Activated CD4-positive, alpha-beta T cell treated with anti-CD3 and anti-CD28 coated beads for 36 hours (primary cell): ENCODE results near the gene ABCC5. TPM values are rescaled to one million over a fixed set of nuclear protein-coding genes. Genes with fewer than 3 reads are reported as not detected.

ENCODE experiments used
- ATAC-seq: fragments of 200-7000 bp; cut with Tn5 transposase; one replicate; pipeline ENCODE4 v1.10.0; 2021; ENCODE audit warnings: mild to moderate bottlenecking, moderate library complexity
- CTCF ChIA-PET: fragments of 350-600 bp; sonication (Branson Sonifier 250); formaldehyde crosslinking; loops from one replicate; lab custom pipeline; 2021; ENCODE audit warnings: antibody characterized with exemption; lab: Charles Lee
- POLR2A ChIA-PET: fragments of 350-600 bp; sonication (Branson Sonifier 250); formaldehyde crosslinking; loops from one replicate; lab custom pipeline; 2021; ENCODE audit warnings: antibody characterized with exemption, inconsistent platforms; lab: Charles Lee
- DNase-seq: peaks from one replicate; pipeline ENCODE4 v3.0.0-alpha.2; 2020
- H3K27ac Mint-ChIP-seq: one replicate; pipeline ENCODE4 v1.8.0; 2021; ENCODE audit warnings: mixed read lengths
- H3K27me3 Mint-ChIP-seq: one replicate; pipeline ENCODE4 v1.8.0; 2021; ENCODE audit warnings: mixed read lengths
- H3K36me3 Mint-ChIP-seq: one replicate; pipeline ENCODE4 v1.8.0; 2021; ENCODE audit warnings: low read depth, mixed read lengths
- H3K4me1 Mint-ChIP-seq: one replicate; pipeline ENCODE4 v1.8.0; 2021; ENCODE audit warnings: mixed read lengths
- H3K4me3 Mint-ChIP-seq: one replicate; pipeline ENCODE4 v1.8.0; 2021; ENCODE audit warnings: mild to moderate bottlenecking, moderate library complexity, mixed read lengths
- H3K9me3 Mint-ChIP-seq: one replicate; pipeline ENCODE4 v1.8.0; 2021; ENCODE audit warnings: low read depth, mixed read lengths
- intact Hi-C, 2 experiments: fragments of 100-400 bp; cut with DNase I in 1 of 2; cut with micrococcal nuclease in 1 of 2; formaldehyde crosslinking; loops; one replicate each; pipeline versions ENCODE4 v1.14.2 to v1.15.1; 2022 to 2024; cut with DNase I, micrococcal nuclease
- total RNA-seq, 2 experiments: library from RNA; stranded (reverse); gene quantifications; one replicate each; pipeline ENCODE4 v1.2.3, GENCODE V29; 2021

ABCC5 gene
- total RNA-seq, 2 experiments from 2014 or later: 12.5 to 15.8 TPM

DNA sequence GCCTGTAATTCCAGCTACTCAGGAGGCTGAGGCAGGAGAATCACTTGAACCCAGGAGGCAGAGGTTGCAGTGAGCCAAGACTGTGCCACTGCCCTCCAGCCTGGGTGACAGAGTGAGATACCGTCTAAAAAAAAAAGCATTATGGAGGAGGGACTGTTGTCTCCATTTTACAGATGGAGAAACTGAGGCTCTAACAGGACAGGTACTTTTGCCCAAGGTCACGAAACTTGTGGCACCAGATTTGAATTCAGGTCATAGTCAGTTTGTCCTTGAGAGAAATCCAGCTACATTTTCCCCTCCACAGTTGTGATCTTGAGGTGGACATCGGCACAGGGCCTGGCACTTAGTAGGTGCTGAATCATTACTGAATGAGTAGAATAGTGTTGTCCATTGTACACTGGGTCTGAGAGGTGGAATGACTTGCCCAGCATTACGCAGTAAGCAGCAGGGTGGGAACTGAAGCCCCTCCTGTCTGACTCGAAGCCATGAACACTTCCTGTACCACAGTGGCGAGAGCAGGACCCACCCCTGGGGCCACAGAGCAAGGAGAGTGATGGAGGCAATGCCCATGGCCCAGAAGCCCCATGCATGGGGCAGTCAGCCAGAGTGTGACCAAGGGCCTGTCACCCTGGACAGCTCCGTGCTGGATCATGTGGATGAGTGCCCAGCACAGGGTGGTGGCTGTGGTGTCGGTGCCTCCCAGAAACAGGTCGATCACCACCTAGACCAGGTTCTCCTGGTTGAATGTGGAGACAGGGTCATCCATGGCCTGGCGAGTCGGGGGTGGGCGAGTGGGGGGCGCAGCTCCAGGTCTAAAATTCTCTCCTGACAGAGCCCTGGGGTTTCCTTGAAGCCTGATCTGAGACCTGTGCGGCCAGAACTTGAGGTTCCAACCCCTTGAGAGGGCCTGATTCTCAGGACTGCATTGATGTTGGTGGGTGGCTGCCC is 112.6 kb downstream of the ABCC5 start:
- Mint-ChIP-seq H3K4me3 (no peak overlapping the region), H3K36me3 (no peaks in the 10 kb centered on the region), H3K9me3 (peaks cover 2% of the 10 kb centered on the region), H3K27me3 (peaks cover 5% of the 10 kb centered on the region), H3K4me1 (no peaks in the 10 kb centered on the region), H3K27ac (no peak overlapping the region)
- no peak for DNase-seq
- intact Hi-C loops: loop anchor here in 1 of 2 experiments (2.0 kb wide), 1 partner anchor 112 kb away; the partner anchor contains the start of gene ABCC5
- no peak for ATAC-seq
- ChIA-PET CTCF (interaction anchor here (0.7 to 2.1 kb wide), 7 partner anchors 9 to 389 kb away, joined by 3 to 6 read pairs (median 3); no protein-coding TSS in a partner anchor), POLR2A (no interaction called here)

DNA sequence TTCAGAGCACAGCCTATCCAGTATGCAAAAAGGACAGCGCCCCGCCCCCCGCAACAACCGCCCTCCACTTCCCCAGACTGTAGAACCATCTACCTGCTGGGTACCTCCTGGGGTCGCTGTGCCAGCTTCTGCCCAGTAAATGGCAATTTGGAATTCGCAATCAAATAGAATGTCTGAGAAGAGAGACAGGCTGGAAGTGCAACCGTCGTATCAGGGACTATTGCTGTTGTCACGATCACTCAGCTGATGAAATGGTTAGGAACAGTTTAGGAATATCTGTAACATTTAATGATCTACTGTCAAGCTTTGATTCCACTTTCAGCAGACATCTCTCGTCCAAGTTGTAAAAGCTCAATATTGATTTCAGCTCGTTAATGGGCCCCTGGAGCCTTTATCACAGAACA is 119.7 kb downstream of the ABCC5 start:
- Mint-ChIP-seq H3K36me3 (no peaks in the 10 kb centered on the region), H3K9me3 (peaks cover 4% of the 10 kb centered on the region), H3K27ac (no peak overlapping the region), H3K4me3 (no peak overlapping the region), H3K4me1 (no peaks in the 10 kb centered on the region), H3K27me3 (peaks cover 12% of the 10 kb centered on the region)
- no peak for ATAC-seq
- POLR2A ChIA-PET: no interaction called here
- peak; percentile 16 for DNase-seq
- intact Hi-C loops: loop anchor here (5.0 to 10.0 kb wide), 2 partner anchors 237 to 644 kb away; partner anchors contain the start of gene EIF2B5 (in 1 of the 2)
- CTCF ChIA-PET: interaction anchor here (0.8 to 4.5 kb wide), 8 partner anchors 13 to 396 kb away, joined by 3 to 35 read pairs (median 5); partner anchors contain the start of genes ABCC5 and PARL

DNA sequence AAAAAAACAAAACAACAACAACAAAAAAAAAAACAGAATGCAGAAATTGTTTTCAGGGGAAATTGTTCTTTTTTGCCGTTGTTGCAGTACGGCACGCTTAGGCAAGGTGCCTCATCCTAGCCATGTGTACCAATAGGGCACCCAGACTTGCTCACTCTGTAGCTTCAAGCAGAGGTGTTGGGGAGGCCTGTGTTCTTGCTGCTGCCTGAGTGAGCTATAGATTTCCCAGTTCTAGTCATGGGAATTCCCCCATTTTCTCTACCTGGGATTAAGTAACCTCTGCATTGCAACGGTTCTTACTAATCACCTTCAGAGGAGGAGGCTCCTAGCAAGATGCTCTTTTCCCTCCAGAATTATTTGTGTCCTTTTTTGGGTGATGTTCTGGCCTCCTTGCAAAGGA is 120.1 kb downstream of the ABCC5 start:
- Mint-ChIP-seq H3K4me1 (no peaks in the 10 kb centered on the region), H3K36me3 (no peaks in the 10 kb centered on the region), H3K27ac (no peak overlapping the region), H3K27me3 (peaks cover 12% of the 10 kb centered on the region), H3K9me3 (peaks cover 4% of the 10 kb centered on the region), H3K4me3 (no peak overlapping the region)
- POLR2A ChIA-PET: no interaction called here
- CTCF ChIA-PET: interaction anchor here (0.6 to 4.5 kb wide), 11 partner anchors 13 to 616 kb away, joined by 3 to 35 read pairs (median 3); partner anchors contain the start of genes ABCC5 and PARL
- intact Hi-C loops: loop anchor here (5.0 to 10.0 kb wide), 2 partner anchors 237 to 645 kb away; partner anchors contain the start of gene EIF2B5 (in 1 of the 2)
- DNase-seq (peak; percentile 36), ATAC-seq (peak; percentile 82)

DNA sequence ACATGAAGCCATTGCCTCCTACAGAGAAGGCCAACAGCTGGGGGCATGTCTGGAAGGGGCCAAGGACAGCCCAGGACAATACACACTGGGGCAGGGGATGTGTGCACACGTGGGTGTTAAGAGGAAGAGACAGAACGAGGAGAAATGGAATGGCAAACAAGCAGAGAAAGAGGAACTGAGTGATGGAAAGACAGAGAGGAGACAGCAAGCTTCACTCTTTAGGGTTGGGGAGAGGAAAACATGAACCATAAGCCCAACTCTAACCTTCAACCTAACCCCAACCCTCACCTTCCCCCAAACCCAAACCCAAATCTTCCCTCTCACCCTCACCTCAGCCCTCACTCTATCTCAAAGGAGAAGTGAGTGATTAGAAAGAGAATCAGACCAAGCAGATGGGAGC is 121.1 kb downstream of the ABCC5 start:
- ChIA-PET POLR2A (interaction anchor here (0.7 kb wide), 1 partner anchor 614 kb away, joined by 6 read pairs; no protein-coding TSS in a partner anchor), CTCF (interaction anchor here (0.5 to 4.5 kb wide), 11 partner anchors 12 to 644 kb away, joined by 3 to 35 read pairs (median 5); partner anchors contain the start of genes ABCC5 and PARL)
- Mint-ChIP-seq H3K36me3 (no peaks in the 10 kb centered on the region), H3K27ac (no peak overlapping the region), H3K4me3 (no peak overlapping the region), H3K9me3 (peaks cover 4% of the 10 kb centered on the region), H3K27me3 (peaks cover 12% of the 10 kb centered on the region), H3K4me1 (no peaks in the 10 kb centered on the region)
- DNase-seq: no peak
- ATAC-seq: no peak
- intact Hi-C loops: loop anchor here (5.0 to 10.0 kb wide), 2 partner anchors 238 to 646 kb away; partner anchors contain the start of gene EIF2B5 (in 1 of the 2)

DNA sequence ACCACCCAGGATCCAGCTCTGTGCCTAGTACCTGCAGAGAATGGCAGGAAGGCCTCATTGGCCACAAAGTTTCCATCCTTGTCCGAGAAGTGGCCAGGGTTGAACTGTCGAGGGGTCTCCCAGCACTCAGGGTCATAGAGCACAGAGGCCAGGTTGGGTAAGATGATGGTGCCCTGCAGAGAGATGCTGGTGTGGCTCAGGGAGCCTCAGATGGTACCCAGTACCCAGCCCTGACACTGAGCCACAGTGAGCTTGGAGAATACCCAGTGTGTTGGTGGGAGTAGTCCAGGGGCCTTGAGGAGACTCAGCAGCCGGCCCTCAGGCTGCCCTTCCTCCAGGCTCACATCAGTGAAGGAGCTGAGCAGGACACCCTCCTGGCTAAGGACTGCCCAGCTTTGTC is 121.5 kb downstream of the ABCC5 start:
- CTCF ChIA-PET: interaction anchor here (0.5 to 4.5 kb wide), 22 partner anchors 8 to 665 kb away, joined by 3 to 35 read pairs (median 4); partner anchors contain the start of genes ABCC5, CAMK2N2 and PARL

DNA sequence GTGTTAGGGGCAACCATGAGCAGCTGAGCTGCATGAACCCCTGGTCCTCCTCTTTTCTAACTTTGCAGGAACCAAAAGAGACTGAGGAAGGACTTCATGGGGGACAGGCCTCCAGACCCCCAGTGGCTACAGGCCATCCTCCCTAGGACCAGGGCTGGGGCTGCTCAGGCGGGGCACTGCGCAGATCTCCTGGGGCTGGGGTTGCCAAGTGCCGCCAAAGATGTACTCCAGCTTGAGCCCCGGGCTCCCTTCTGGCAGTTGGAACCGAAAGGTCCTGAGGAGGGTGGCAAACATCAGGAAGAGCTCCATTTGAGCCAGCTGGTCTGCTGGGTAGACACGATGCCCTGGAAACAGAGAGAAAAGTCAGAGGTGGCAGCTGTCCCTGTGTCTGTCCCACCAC is 121.9 kb downstream of the ABCC5 start:
- intact Hi-C loops: loop anchor here (1.0 to 10.0 kb wide), 6 partner anchors 122 to 647 kb away; partner anchors contain the start of genes ABCC5 (in 2 of the 2) and EIF2B5 (in 2 of the 2)
- Mint-ChIP-seq H3K4me1 (no peaks in the 10 kb centered on the region), H3K27ac (no peak overlapping the region), H3K4me3 (no peak overlapping the region), H3K27me3 (peaks cover 7% of the 10 kb centered on the region), H3K36me3 (no peaks in the 10 kb centered on the region), H3K9me3 (peaks cover 4% of the 10 kb centered on the region)
- CTCF ChIA-PET: interaction anchor here (0.5 to 4.5 kb wide), 27 partner anchors 9 to 945 kb away, joined by 3 to 35 read pairs (median 4); partner anchors contain the start of genes ABCC5, CAMK2N2, EEF1AKMT4 and PARL
- ATAC-seq (no peak), DNase-seq (no peak)
- POLR2A ChIA-PET: interaction anchor here (0.5 kb wide), 1 partner anchor 129 kb away, joined by 4 read pairs; no protein-coding TSS in a partner anchor

More for the DNA sequence above, 121.5 kb downstream of the ABCC5 start:
- H3K27me3 Mint-ChIP-seq: peaks cover 8% of the 10 kb centered on the region
- POLR2A ChIA-PET: no interaction called here
- intact Hi-C loops: loop anchor here (5.0 to 10.0 kb wide), 2 partner anchors 239 to 646 kb away; partner anchors contain the start of gene EIF2B5 (in 1 of the 2)
- no peak overlapping the region for H3K4me3 Mint-ChIP-seq
- no peaks in the 10 kb centered on the region for H3K4me1 Mint-ChIP-seq
- H3K9me3 Mint-ChIP-seq: peaks cover 4% of the 10 kb centered on the region
- no peak for ATAC-seq
- H3K36me3 Mint-ChIP-seq: no peaks in the 10 kb centered on the region
- DNase-seq: no peak
- H3K27ac Mint-ChIP-seq: no peak overlapping the region

DNA sequence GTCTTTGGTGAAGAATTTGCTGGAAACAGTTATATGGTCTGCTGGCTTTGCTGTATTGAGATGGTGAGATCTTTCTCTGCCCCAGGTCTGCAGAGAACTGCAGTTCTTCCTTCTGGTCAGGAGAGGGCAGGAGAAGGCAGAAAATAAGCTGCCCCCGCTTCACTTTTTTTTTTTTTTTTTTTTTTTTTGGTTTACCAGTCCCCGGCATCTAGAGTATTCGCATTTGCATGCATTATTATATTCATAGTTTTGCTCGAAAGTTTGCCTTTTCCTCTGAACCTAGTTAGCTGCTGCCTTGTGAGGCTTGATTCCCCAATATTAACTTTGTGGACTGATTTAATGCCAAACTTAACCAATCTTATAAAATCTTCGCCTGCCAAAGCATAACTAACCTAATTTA is 122.4 kb downstream of the ABCC5 start:
- DNase-seq (peak; percentile 38), ATAC-seq (peak; percentile 59)
- POLR2A ChIA-PET: interaction anchor here (0.5 kb wide), 1 partner anchor 128 kb away, joined by 4 read pairs; no protein-coding TSS in a partner anchor
- peaks cover 7% of the 10 kb centered on the region for H3K27me3 Mint-ChIP-seq
- H3K4me3 Mint-ChIP-seq: no peak overlapping the region
- intact Hi-C loops: loop anchor here (1.0 to 10.0 kb wide), 6 partner anchors 122 to 647 kb away; partner anchors contain the start of genes ABCC5 (in 2 of the 2) and EIF2B5 (in 2 of the 2)
- H3K9me3 Mint-ChIP-seq: peaks cover 4% of the 10 kb centered on the region
- no peaks in the 10 kb centered on the region for H3K4me1 Mint-ChIP-seq
- no peak overlapping the region for H3K27ac Mint-ChIP-seq
- CTCF ChIA-PET: interaction anchor here (0.5 to 4.5 kb wide), 24 partner anchors 9 to 945 kb away, joined by 3 to 35 read pairs (median 4); partner anchors contain the start of genes ABCC5, CAMK2N2, EEF1AKMT4 and PARL
- no peaks in the 10 kb centered on the region for H3K36me3 Mint-ChIP-seq

DNA sequence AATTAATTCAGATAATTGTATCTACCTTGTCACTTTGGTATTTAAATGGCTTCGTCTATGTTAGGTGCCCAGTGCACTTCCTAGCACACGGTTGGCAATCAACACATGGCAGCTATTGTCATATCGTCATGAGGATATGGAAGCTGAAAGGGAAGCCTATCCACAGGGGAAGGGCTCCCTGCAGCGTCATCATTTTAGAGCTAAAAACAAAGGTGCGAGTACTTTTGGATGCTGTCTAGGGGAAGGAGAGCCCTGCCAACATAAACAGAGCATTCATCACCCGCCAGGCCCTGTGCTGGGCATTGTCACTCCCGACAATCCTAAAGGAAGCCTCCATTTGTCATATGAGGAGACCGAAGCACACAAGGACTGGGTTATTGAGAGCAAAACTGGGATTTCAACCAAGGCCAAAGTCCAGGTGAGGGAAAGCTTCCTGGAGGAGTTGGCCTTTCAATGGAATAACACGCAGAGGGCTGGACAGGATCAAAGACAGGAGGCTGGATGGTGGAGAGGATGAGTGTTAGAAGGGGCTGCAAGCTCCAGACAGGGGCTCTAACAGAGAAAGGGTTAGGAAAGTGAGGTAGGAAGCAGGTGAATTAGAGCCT is 125.0 kb downstream of the ABCC5 start:
- CTCF ChIA-PET: interaction anchor here (0.8 to 1.0 kb wide), 2 partner anchors 243 to 335 kb away, joined by 3 to 4 read pairs; no protein-coding TSS in a partner anchor
- no peak for DNase-seq
- POLR2A ChIA-PET: no interaction called here
- no peaks in the 10 kb centered on the region for H3K9me3 Mint-ChIP-seq
- no peak overlapping the region for H3K27ac Mint-ChIP-seq
- intact Hi-C loops: loop anchor here in 1 of 2 experiments (10.0 kb wide), 1 partner anchor 242 kb away; the partner anchor contains the start of gene EIF2B5
- H3K4me3 Mint-ChIP-seq: no peak overlapping the region
- ATAC-seq: no peak
- peaks cover 4% of the 10 kb centered on the region for H3K27me3 Mint-ChIP-seq
- no peaks in the 10 kb centered on the region for H3K36me3 Mint-ChIP-seq
- H3K4me1 Mint-ChIP-seq: no peaks in the 10 kb centered on the region

DNA sequence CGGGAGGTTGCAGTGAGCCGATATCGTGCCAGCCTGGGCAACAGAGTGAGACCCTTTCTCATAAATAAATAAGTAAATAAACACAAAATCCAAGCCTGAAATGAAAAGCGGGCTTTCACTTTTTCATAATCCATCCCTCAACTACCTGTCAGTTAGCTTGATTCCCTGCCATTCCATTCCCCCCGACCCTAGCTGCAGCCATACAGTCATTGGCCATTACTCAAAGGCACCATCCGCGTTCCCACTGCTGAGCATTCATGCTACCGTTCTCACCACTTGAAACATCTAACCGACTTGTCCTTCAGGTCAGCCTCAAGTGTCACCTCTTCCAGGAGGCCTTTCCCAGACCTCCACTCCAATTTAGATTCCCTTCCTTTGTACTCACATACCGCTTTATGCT is 131.9 kb downstream of the ABCC5 start:
- H3K4me1 Mint-ChIP-seq: peaks cover 28% of the 10 kb centered on the region
- POLR2A ChIA-PET: interaction anchor here (0.6 kb wide), 1 partner anchor 90 kb away, joined by 3 read pairs; no protein-coding TSS in a partner anchor
- CTCF ChIA-PET: interaction anchor here (0.6 to 2.9 kb wide), 8 partner anchors 11 to 762 kb away, joined by 3 to 35 read pairs (median 3); no protein-coding TSS in a partner anchor
- H3K27me3 Mint-ChIP-seq: no peaks in the 10 kb centered on the region
- ATAC-seq: no peak
- H3K4me3 Mint-ChIP-seq: peak overlapping the region; percentile 7
- intact Hi-C loops: loop anchor here (2.0 to 10.0 kb wide), 5 partner anchors 61 to 763 kb away; partner anchors contain the start of genes KLHL6 (in 2 of the 2) and MAP6D1 (in 1 of the 2)
- H3K9me3 Mint-ChIP-seq: no peaks in the 10 kb centered on the region
- no peak for DNase-seq
- peak overlapping the region; percentile 4 for H3K27ac Mint-ChIP-seq
- H3K36me3 Mint-ChIP-seq: no peaks in the 10 kb centered on the region
